ENCODE results near the gene TIMP1.

DNA sequence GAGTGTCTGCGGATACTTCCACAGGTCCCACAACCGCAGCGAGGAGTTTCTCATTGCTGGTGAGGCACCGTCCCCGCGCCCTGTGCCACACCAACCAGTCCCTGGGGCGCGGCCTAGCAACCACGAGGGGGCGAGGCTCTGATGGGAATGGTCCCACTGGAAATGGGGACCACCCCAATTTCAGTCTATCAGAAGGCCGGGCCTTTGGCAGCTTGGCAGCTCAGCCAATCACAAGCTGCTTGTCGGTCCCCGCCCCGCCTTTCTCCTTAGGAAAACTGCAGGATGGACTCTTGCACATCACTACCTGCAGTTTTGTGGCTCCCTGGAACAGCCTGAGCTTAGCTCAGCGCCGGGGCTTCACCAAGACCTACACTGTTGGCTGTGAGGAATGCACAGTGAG, 3.0 kb downstream of the TIMP1 start:
- TF ChIP-seq, protein P1, sequence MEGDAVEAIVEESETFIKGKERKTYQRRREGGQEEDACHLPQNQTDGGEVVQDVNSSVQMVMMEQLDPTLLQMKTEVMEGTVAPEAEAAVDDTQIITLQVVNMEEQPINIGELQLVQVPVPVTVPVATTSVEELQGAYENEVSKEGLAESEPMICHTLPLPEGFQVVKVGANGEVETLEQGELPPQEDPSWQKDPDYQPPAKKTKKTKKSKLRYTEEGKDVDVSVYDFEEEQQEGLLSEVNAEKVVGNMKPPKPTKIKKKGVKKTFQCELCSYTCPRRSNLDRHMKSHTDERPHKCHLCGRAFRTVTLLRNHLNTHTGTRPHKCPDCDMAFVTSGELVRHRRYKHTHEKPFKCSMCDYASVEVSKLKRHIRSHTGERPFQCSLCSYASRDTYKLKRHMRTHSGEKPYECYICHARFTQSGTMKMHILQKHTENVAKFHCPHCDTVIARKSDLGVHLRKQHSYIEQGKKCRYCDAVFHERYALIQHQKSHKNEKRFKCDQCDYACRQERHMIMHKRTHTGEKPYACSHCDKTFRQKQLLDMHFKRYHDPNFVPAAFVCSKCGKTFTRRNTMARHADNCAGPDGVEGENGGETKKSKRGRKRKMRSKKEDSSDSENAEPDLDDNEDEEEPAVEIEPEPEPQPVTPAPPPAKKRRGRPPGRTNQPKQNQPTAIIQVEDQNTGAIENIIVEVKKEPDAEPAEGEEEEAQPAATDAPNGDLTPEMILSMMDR (IDR thresholded peaks at IDR 0.05; ENCODE audit: low read length): no peak
- TF ChIP-seq EZH2 (IDR thresholded peaks at IDR 0.05; ENCODE audit: borderline replicate concordance, low read length): no peak
